H9 (cell line): ENCODE data around the gene SLC2A11. TPM values are rescaled to one million over a fixed set of nuclear protein-coding genes. Genes with fewer than 3 reads are reported as not detected.
A peak's percentile ranks its signal among the peaks of the same experiment; 100 is the strongest.

Source experiments
- DNase-seq: peaks from one replicate; pipeline ENCODE4 v3.0.0-alpha.2; 2017
- H2AFZ ChIP-seq: one replicate; pipeline ENCODE4 v1.6.1; 2013; ENCODE audit warnings: mild to moderate bottlenecking, low read length, control low read depth, moderate library complexity
- H2AK5ac ChIP-seq: 2 replicates; pipeline ENCODE4 v1.6.1; 2013; ENCODE audit warnings: low read length, control low read depth, mixed read lengths; ENCODE audit not compliant: insufficient read length
- H2BK120ac ChIP-seq: one replicate; pipeline ENCODE4 v1.6.1; 2013; ENCODE audit warnings: low read depth, mild to moderate bottlenecking, low read length, control low read depth, inconsistent platforms; ENCODE audit not compliant: poor library complexity, severe bottlenecking
- H2BK12ac ChIP-seq: 2 replicates; pipeline ENCODE4 v1.6.1; 2013; ENCODE audit warnings: low read length, control low read depth, mixed read lengths, low read depth; ENCODE audit not compliant: insufficient read length
- H2BK15ac ChIP-seq: 2 replicates; pipeline ENCODE4 v1.6.1; 2013; ENCODE audit warnings: low read depth, low read length, control low read depth
- H2BK20ac ChIP-seq: one replicate; pipeline ENCODE4 v1.6.1; 2013; ENCODE audit warnings: low read depth, mild to moderate bottlenecking, low read length, control low read depth, inconsistent platforms; ENCODE audit not compliant: poor library complexity, severe bottlenecking
- H2BK5ac ChIP-seq: 2 replicates; pipeline ENCODE4 v1.6.1; 2013; ENCODE audit warnings: low read length, control low read depth, mixed read lengths; ENCODE audit not compliant: insufficient read length
- H3K14ac ChIP-seq: 2 replicates; pipeline ENCODE4 v1.6.1; 2013; ENCODE audit warnings: low read length, control low read depth; ENCODE audit not compliant: insufficient read depth
- H3K18ac ChIP-seq: 2 replicates; pipeline ENCODE4 v1.6.1; 2013; ENCODE audit warnings: low read depth, mild to moderate bottlenecking, mixed read lengths, low read length, control low read depth; ENCODE audit not compliant: insufficient read length
- H3K23ac ChIP-seq: 2 replicates; pipeline ENCODE4 v1.6.1; 2013; ENCODE audit warnings: low read length, control low read depth, mixed read lengths, low read depth; ENCODE audit not compliant: insufficient read length
- H3K23me2 ChIP-seq: 2 replicates; pipeline ENCODE4 v1.6.1; 2013; ENCODE audit warnings: low read depth, mild to moderate bottlenecking, mixed read lengths, low read length, control low read depth; ENCODE audit not compliant: insufficient read length, poor library complexity, severe bottlenecking
- H3K27ac ChIP-seq: 2 replicates; pipeline ENCODE4 v1.5.1; 2013; ENCODE audit warnings: low read length, control low read depth, mixed read lengths, low read depth; ENCODE audit not compliant: insufficient read length
- H3K27me3 ChIP-seq: 2 replicates; pipeline ENCODE4 v1.6.1; 2013; ENCODE audit warnings: low read length, control low read depth, inconsistent platforms; ENCODE audit not compliant: insufficient read depth
- H3K4ac ChIP-seq: 2 replicates; pipeline ENCODE4 v1.6.1; 2013; ENCODE audit warnings: low read depth, mild to moderate bottlenecking, control low read depth, inconsistent platforms, low read length, moderate library complexity
- H3K4me1 ChIP-seq: 2 replicates; pipeline ENCODE4 v1.6.1; 2013; ENCODE audit warnings: low read length, control low read depth, inconsistent platforms; ENCODE audit not compliant: insufficient read depth
- H3K4me2 ChIP-seq: 2 replicates; pipeline ENCODE4 v1.6.1; 2013; ENCODE audit warnings: low read length, control low read depth, mixed read lengths; ENCODE audit not compliant: insufficient read length, insufficient read depth
- H3K56ac ChIP-seq: 2 replicates; pipeline ENCODE4 v1.6.1; 2013; ENCODE audit warnings: low read depth, mild to moderate bottlenecking, mixed read lengths, low read length, control low read depth; ENCODE audit not compliant: insufficient read length
- H3K79me1 ChIP-seq: 2 replicates; pipeline ENCODE4 v1.6.1; 2013; ENCODE audit warnings: low read depth, mild to moderate bottlenecking, moderate library complexity, low read length, control low read depth, inconsistent platforms; ENCODE audit not compliant: insufficient read depth, poor library complexity, severe bottlenecking
- H3K79me2 ChIP-seq: 2 replicates; pipeline ENCODE4 v1.6.1; 2013; ENCODE audit warnings: low read length, control low read depth, inconsistent platforms; ENCODE audit not compliant: insufficient read depth
- H3K9ac ChIP-seq: 2 replicates; pipeline ENCODE4 v1.6.1; 2013; ENCODE audit warnings: low read length, control low read depth, mixed read lengths; ENCODE audit not compliant: insufficient read length; ENCODE audit errors: extremely low read depth
- H3K9me3 ChIP-seq: one replicate; pipeline ENCODE4 v1.6.1; 2013; ENCODE audit warnings: low read depth, low read length, inconsistent platforms; ENCODE audit not compliant: control insufficient read depth
- H3T11ph ChIP-seq: one replicate; pipeline ENCODE4 v1.6.1; 2013; ENCODE audit warnings: mild to moderate bottlenecking, low read length, control low read depth, inconsistent platforms
- H4K20me1 ChIP-seq: one replicate; pipeline ENCODE4 v1.6.1; 2013; ENCODE audit not compliant: control insufficient read depth, insufficient read length, insufficient read depth
- H4K5ac ChIP-seq: 2 replicates; pipeline ENCODE4 v1.6.1; 2013; ENCODE audit warnings: low read depth, mild to moderate bottlenecking, mixed read lengths, low read length, control low read depth; ENCODE audit not compliant: insufficient read length
- H4K8ac ChIP-seq: replicated peaks from 2 replicates; pipeline ENCODE4 v1.6.1; 2013; ENCODE audit warnings: low read length, control low read depth, mixed read lengths, low read depth; ENCODE audit not compliant: insufficient read length
- H4K91ac ChIP-seq: 2 replicates; pipeline ENCODE4 v1.6.1; 2013; ENCODE audit warnings: low read depth, mild to moderate bottlenecking, moderate library complexity, mixed read lengths, low read length, control low read depth; ENCODE audit not compliant: insufficient read length
- H3K27ac Mint-ChIP-seq, 3 experiments: 2 replicates in 2 of 3; 3 replicates in 1 of 3; pipeline ENCODE4 v1.8.0; 2020 to 2021; ENCODE audit warnings: mixed read lengths in 3 of 3, mild to moderate bottlenecking in 1 of 3, moderate library complexity in 1 of 3
- H3K27me3 Mint-ChIP-seq: 2 replicates; pipeline ENCODE4 v1.8.0; 2021; ENCODE audit warnings: low read depth, mild to moderate bottlenecking, moderate library complexity, mixed read lengths
- H3K36me3 Mint-ChIP-seq, 3 experiments: 2 replicates in 2 of 3; 3 replicates in 1 of 3; pipeline ENCODE4 v1.8.0; 2020 to 2021; ENCODE audit warnings: low read depth in 3 of 3, mixed read lengths in 3 of 3; ENCODE audit not compliant: insufficient read depth in 1 of 3
- H3K4me1 Mint-ChIP-seq, 2 experiments: 2 replicates each; pipeline ENCODE4 v1.8.0; 2020; ENCODE audit warnings: mixed read lengths in 2 of 2
- H3K4me3 Mint-ChIP-seq, 2 experiments: 2 replicates in 1 of 2; 3 replicates in 1 of 2; pipeline ENCODE4 v1.8.0; 2020 to 2021; ENCODE audit warnings: mild to moderate bottlenecking in 2 of 2, mixed read lengths in 2 of 2, moderate library complexity in 1 of 2
- H3K9me3 Mint-ChIP-seq, 2 experiments: 2 replicates in 1 of 2; 3 replicates in 1 of 2; pipeline ENCODE4 v1.8.0; 2020; ENCODE audit warnings: mild to moderate bottlenecking in 2 of 2, mixed read lengths in 2 of 2, moderate library complexity in 1 of 2
- CTCF ChIP-seq: fragments of 200-600 bp; sonication (generic); conservative IDR thresholded peaks from 3 replicates; pipeline ENCODE4 v1.8.0; 2021; ENCODE audit warnings: antibody characterized with exemption, mild to moderate bottlenecking
- WGBS: extraction: QIAGEN DNeasy Blood & Tissue Kit; methylation state at CpG from one replicate; pipeline ENCODE4 v1.1.7; 2013; ENCODE audit warnings: missing lambda C conversion rate, low lambda C conversion rate, mixed read lengths; ENCODE audit not compliant: insufficient read length; ENCODE audit errors: extremely low coverage; 5-methylcytosine and 5-hydroxymethylcytosine counted together
- total RNA-seq: library from RNA; stranded (reverse); gene quantifications from 2 replicates; pipeline ENCODE4 v1.2.1, GENCODE V29; 2021

SLC2A11 gene
- total RNA-seq, 1 experiment from 2014 or later, result 15.0 TPM

- Histone ChIP-seq H3K9me3 (no peaks in the 10 kb centered on the region), H3K4me2 (peak overlapping the region; percentile 63), H3K27me3 (no peaks in the 10 kb centered on the region; the same call in 1 of the 2 replicates), H3K27ac (no peak overlapping the region), H3K79me1 (no peaks in the 10 kb centered on the region), H3K9ac (no peak overlapping the region), H4K91ac (no peak overlapping the region), H2BK5ac (no peak overlapping the region), H3K23ac (no peak overlapping the region), H2BK15ac (no peak overlapping the region), H4K20me1 (no peaks in the 10 kb centered on the region), H2BK20ac (no peak overlapping the region), H3K79me2 (no peaks in the 10 kb centered on the region), H3K4ac (no peak overlapping the region), H3K18ac (no peak overlapping the region), H3T11ph (no peak overlapping the region), H3K56ac (no peak overlapping the region), H2BK12ac (no peak overlapping the region), H3K23me2 (peaks cover 6% of the 10 kb centered on the region), H2AK5ac (no peak overlapping the region), H4K8ac (no peak overlapping the region), H3K4me1 (no peaks in the 10 kb centered on the region; the same call in 1 of the 2 replicates), H2BK120ac (no peak overlapping the region), H2AFZ (no peak overlapping the region), H3K14ac (no peak overlapping the region), H4K5ac (no peak overlapping the region)
- Mint-ChIP-seq H3K4me1 (peaks cover 24 to 33% of the 10 kb centered on the region in 2 experiments), H3K4me3 (peak overlapping the region in 1 of 2 experiments; percentile 94; a peak in 3 of 5 replicates), H3K27ac (peak overlapping the region in 1 of 3 experiments; percentile 13; a peak in 1 of 7 replicates), H3K36me3 (peaks cover 6 to 12% (median 7%) of the 10 kb centered on the region in 3 experiments; a peak in 6 of 7 replicates), H3K9me3 (peaks cover 0 to 3% of the 10 kb centered on the region in 2 experiments; a peak in 2 of 5 replicates), H3K27me3 (peaks cover 30% of the 10 kb centered on the region)
- no CpG with 5 or more reads among the region's 7 CpGs for WGBS
- DNase-seq, result no peak
- no peak for TF ChIP-seq CTCF
Measured at GRCh38 chr22:23840026-23840425, 17.6 kb upstream of the SLC2A11 start.
